B cell (primary cell): Measurements from ENCODE around the gene TBC1D22B. TPM values are rescaled to one million over a fixed set of nuclear protein-coding genes. Genes with fewer than 3 reads are reported as not detected.

Experiments used
- ATAC-seq: fragments of 200-7000 bp; cut with Tn5 transposase; one replicate; pipeline ENCODE4 v1.10.0; 2021; ENCODE audit warnings: low read depth, mild to moderate bottlenecking, moderate number of reproducible peaks, moderate library complexity
- CTCF ChIA-PET: fragments of 350-600 bp; sonication (Branson Sonifier 250); formaldehyde crosslinking; loops from one replicate; lab custom pipeline; 2021; ENCODE audit warnings: antibody characterized with exemption, inconsistent platforms; lab: Charles Lee
- POLR2A ChIA-PET: fragments of 350-600 bp; sonication (Branson Sonifier 250); formaldehyde crosslinking; loops from one replicate; lab custom pipeline; 2021; ENCODE audit warnings: antibody characterized with exemption; lab: Charles Lee
- DNase-seq: peaks from one replicate; pipeline ENCODE4 v3.0.0; 2013
- H2AFZ ChIP-seq: 2 replicates; pipeline ENCODE4 v1.6.1; 2012; ENCODE audit warnings: mild to moderate bottlenecking, low read depth, low read length; ENCODE audit not compliant: insufficient read depth, poor library complexity, severe bottlenecking
- H3K27ac ChIP-seq, 2 donors: 1 replicate in 1 of 2; 2 replicates in 1 of 2; pipeline ENCODE4 v1.5.1; 2012 to 2013; ENCODE audit warnings: low read length in 2 of 2, mild to moderate bottlenecking in 2 of 2, moderate library complexity in 1 of 2
- H3K27me3 ChIP-seq, 4 experiments: fragments of 200-600 bp in 1 of 4; sonication (generic) in 1 of 4; replicated peaks in 1 of 4; 1 replicate in 2 of 4; 2 replicates in 2 of 4; pipeline versions ENCODE4 v1.6.1 to v1.7.0; 2013 to 2016; ENCODE audit warnings: low read length in 3 of 4, mild to moderate bottlenecking in 2 of 4, mixed read lengths in 1 of 4, moderate library complexity in 1 of 4; ENCODE audit not compliant: insufficient read depth in 4 of 4, control insufficient read depth in 3 of 4; ENCODE audit errors: control extremely low read depth in 1 of 4
- H3K36me3 ChIP-seq, 2 experiments: replicated peaks in 1 of 2; 1 replicate in 1 of 2; 2 replicates in 1 of 2; pipeline versions ENCODE4 v1.6.1 to v1.7.1; 2013; ENCODE audit warnings: low read length in 1 of 2; ENCODE audit not compliant: insufficient read depth in 2 of 2, control insufficient read depth in 1 of 2; ENCODE audit errors: control extremely low read depth in 1 of 2, extremely low read depth in 1 of 2
- H3K4me1 ChIP-seq, 2 donors: fragments of 200-600 bp in 1 of 2; sonication (generic) in 1 of 2; 1 replicate in 1 of 2; 2 replicates in 1 of 2; pipeline versions ENCODE4 v1.5.1 to v1.6.1; 2013 to 2017; ENCODE audit warnings: low read length in 2 of 2; ENCODE audit not compliant: control insufficient read depth in 2 of 2, insufficient read depth in 2 of 2
- H3K4me2 ChIP-seq: replicated peaks from 2 replicates; pipeline ENCODE3; 2012; ENCODE audit warnings: mild to moderate bottlenecking, low read depth, low read length; ENCODE audit not compliant: poor library complexity, severe bottlenecking
- H3K4me3 ChIP-seq, 5 experiments: fragments of 200-600 bp in 1 of 5; sonication (generic) in 1 of 5; 1 replicate in 3 of 5; 2 replicates in 2 of 5; pipeline versions ENCODE4 v1.5.1 to v1.7.0; 2011 to 2016; ENCODE audit warnings: low read length in 4 of 5, mild to moderate bottlenecking in 4 of 5, low read depth in 2 of 5, control low read depth in 1 of 5, moderate library complexity in 1 of 5; ENCODE audit not compliant: insufficient read depth in 1 of 5; ENCODE audit errors: control extremely low read depth in 1 of 5, extremely low read depth in 1 of 5
- H3K79me2 ChIP-seq: fragments of 200-600 bp; sonication (generic); one replicate; pipeline ENCODE4 v1.6.0; 2016; ENCODE audit warnings: low read length; ENCODE audit not compliant: control insufficient read depth, insufficient read depth
- H3K9ac ChIP-seq: fragments of 200-600 bp; sonication (generic); 2 replicates; pipeline ENCODE4 v1.6.1; 2017; ENCODE audit warnings: mild to moderate bottlenecking, low read length, moderate library complexity
- H3K9me3 ChIP-seq, 3 donors: one replicate each; pipeline versions ENCODE4 v1.6.1 to v1.7.1; 2013; ENCODE audit warnings: low read length in 2 of 3; ENCODE audit not compliant: control insufficient read depth in 2 of 3, insufficient read depth in 1 of 3; ENCODE audit errors: control extremely low read depth in 1 of 3
- H4K20me1 ChIP-seq: 2 replicates; pipeline ENCODE4 v1.6.0; 2012; ENCODE audit warnings: mild to moderate bottlenecking, low read length; ENCODE audit not compliant: insufficient read depth, control insufficient read depth, poor library complexity, severe bottlenecking
- H3K27ac Mint-ChIP-seq: one replicate; pipeline ENCODE4 v1.8.0; 2021; ENCODE audit warnings: mixed read lengths
- H3K27me3 Mint-ChIP-seq: one replicate; pipeline ENCODE4 v1.8.0; 2021; ENCODE audit warnings: mixed read lengths
- H3K4me1 Mint-ChIP-seq: one replicate; pipeline ENCODE4 v1.8.0; 2021; ENCODE audit warnings: mixed read lengths
- H3K4me3 Mint-ChIP-seq: one replicate; pipeline ENCODE4 v1.8.0; 2021; ENCODE audit warnings: mixed read lengths
- H3K9me3 Mint-ChIP-seq: one replicate; pipeline ENCODE4 v1.8.0; 2022; ENCODE audit warnings: mixed read lengths; ENCODE audit not compliant: insufficient read depth
- CTCF ChIP-seq: fragments of 200-600 bp; IDR thresholded peaks from one replicate; pipeline ENCODE4 v1.8.0; 2022; ENCODE audit warnings: antibody characterized with exemption, mild to moderate bottlenecking
- EZH2 ChIP-seq: IDR thresholded peaks from 2 replicates; pipeline ENCODE4 v1.6.1; 2012; ENCODE audit warnings: borderline replicate concordance, low read depth, mild to moderate bottlenecking, moderate library complexity, low read length; ENCODE audit not compliant: insufficient read depth, poor library complexity, severe bottlenecking
- WGBS: methylation state at CpG from one replicate; pipeline ENCODE4 v1.1.5; 2013; ENCODE audit warnings: missing lambda C conversion rate; ENCODE audit not compliant: insufficient coverage; 5-methylcytosine and 5-hydroxymethylcytosine counted together
- intact Hi-C: fragments of 100-400 bp; cut with micrococcal nuclease; formaldehyde crosslinking; loops from one replicate; pipeline ENCODE4 v1.10.0; 2022
- polyA plus RNA-seq: library from polyadenylated mRNA; depleted of rRNA; stranded (reverse); fragments of >200 nt; gene quantifications from 2 replicates; pipeline ENCODE4 v1.2.3, GENCODE V29; 2012
- total RNA-seq, 2 donors: library from RNA; stranded (reverse); fragments of 120-200 nt in 1 of 2; gene quantifications; 1 replicate in 1 of 2; 2 replicates in 1 of 2; pipeline versions ENCODE4 v1.2.3 to v1.2.4, GENCODE V29; 2013 to 2022

Gene TBC1D22B
- total and polyA plus RNA-seq, 2 donors (not counting 1 experiment from before 2014, with no cell fraction given), result 5.1 to 12.5 TPM

GRCh38 chr6:37319856-37320480, 62.4 kb downstream of the TBC1D22B start:
- H3K79me2 ChIP-seq, result no peaks in the 10 kb centered on the region
- ATAC-seq, result no peak
- ChIA-PET CTCF (interaction anchor here (1.2 kb wide), 1 partner anchor 27 kb away, joined by 3 read pairs; no protein-coding TSS in a partner anchor), POLR2A (no interaction called here)
- H3K9ac ChIP-seq, result no peak overlapping the region
- no peaks in the 10 kb centered on the region for H3K27me3 ChIP-seq
- H3K4me3 ChIP-seq, result no peak overlapping the region
- no peaks in the 10 kb centered on the region for H3K4me1 Mint-ChIP-seq
- intact Hi-C loops, result loop anchor here (10.0 kb wide), 1 partner anchor 1355 kb away; no protein-coding TSS in a partner anchor
- H3K9me3 ChIP-seq, result no peaks in the 10 kb centered on the region
- no peak overlapping the region for H2AFZ ChIP-seq
- H3K4me3 Mint-ChIP-seq, result no peak overlapping the region
- peaks cover 10 to 57% of the 10 kb centered on the region in 2 experiments for H3K36me3 ChIP-seq
- no peak overlapping the region for H3K27ac ChIP-seq
- H3K27ac Mint-ChIP-seq, result no peak overlapping the region
- 67% methylated on average over 1 of the region's 4 CpGs for WGBS
- no peaks in the 10 kb centered on the region for H3K27me3 Mint-ChIP-seq
- TF ChIP-seq EZH2, result no peak
- TF ChIP-seq CTCF, result no peak
- no peaks in the 10 kb centered on the region for H4K20me1 ChIP-seq
- no peak for DNase-seq
- H3K4me2 ChIP-seq, result no peak overlapping the region
- no peaks in the 10 kb centered on the region for H3K4me1 ChIP-seq
- no peaks in the 10 kb centered on the region for H3K9me3 Mint-ChIP-seq

- no peak overlapping the region for H3K27ac Mint-ChIP-seq
- no peak overlapping the region for H3K4me3 Mint-ChIP-seq
- H3K4me1 Mint-ChIP-seq, result no peaks in the 10 kb centered on the region
- no peak overlapping the region for H3K4me2 ChIP-seq
- H2AFZ ChIP-seq, result no peak overlapping the region
- no peaks in the 10 kb centered on the region for H3K9me3 Mint-ChIP-seq
- WGBS, result 75% methylated on average over 7 of the region's 8 CpGs
- H3K9me3 ChIP-seq, result no peaks in the 10 kb centered on the region
- H3K27me3 Mint-ChIP-seq, result no peaks in the 10 kb centered on the region
- ATAC-seq, result no peak
- peaks cover 10 to 55% of the 10 kb centered on the region in 2 experiments for H3K36me3 ChIP-seq
- TF ChIP-seq CTCF (no peak), EZH2 (no peak)
- H3K79me2 ChIP-seq, result no peaks in the 10 kb centered on the region
- no peak overlapping the region for H3K27ac ChIP-seq
- intact Hi-C loops, result loop anchor here (10.0 kb wide), 1 partner anchor 1354 kb away; no protein-coding TSS in a partner anchor
- ChIA-PET POLR2A (no interaction called here), CTCF (interaction anchor here (1.2 kb wide), 1 partner anchor 28 kb away, joined by 3 read pairs; no protein-coding TSS in a partner anchor)
- no peaks in the 10 kb centered on the region for H3K27me3 ChIP-seq
- H4K20me1 ChIP-seq, result no peaks in the 10 kb centered on the region
- DNase-seq, result no peak
- H3K4me3 ChIP-seq, result no peak overlapping the region
- no peaks in the 10 kb centered on the region for H3K4me1 ChIP-seq
- no peak overlapping the region for H3K9ac ChIP-seq
Measured at GRCh38 chr6:37320646-37321045, 63.1 kb downstream of the TBC1D22B start.
